Stimulated activated CD8-positive, alpha-beta memory T cell treated with anti-CD3 and anti-CD28 coated beads, Interleukin-15, amount 100 ng/mL, for 1 hour (primary cell): Measurements from ENCODE around the gene LEP.
"Not testable (repeated sequence)": the region's sequence is repeated elsewhere in the genome, so short reads cannot be mapped to it uniquely, and the experiment has no call there.

Experiments used
- DNase-seq: peaks from one replicate; pipeline ENCODE4 v3.0.0-alpha.2; 2020; ENCODE audit warnings: low read depth

LEP gene

GRCh38 chr7:128210590-128211570 lies 30.2 kb upstream of the LEP start:
- no peak for DNase-seq

GRCh38 chr7:128211626-128212025 lies 29.5 kb upstream of the LEP start:
- DNase-seq, result no peak

GRCh38 chr7:128214463-128214862 lies 26.6 kb upstream of the LEP start:
- DNase-seq, result no peak

- DNase-seq, result no peak
Measured at GRCh38 chr7:128215281-128215680, 25.8 kb upstream of the LEP start.

- no peak for DNase-seq
Measured at GRCh38 chr7:128215739-128216138, 25.3 kb upstream of the LEP start.

GRCh38 chr7:128217030-128217805 lies 23.9 kb upstream of the LEP start:
- no peak for DNase-seq

- DNase-seq, result no peak
Measured at GRCh38 chr7:128217967-128218652, 23.0 kb upstream of the LEP start.

GRCh38 chr7:128219636-128220035 lies 21.4 kb upstream of the LEP start:
- no peak for DNase-seq

GRCh38 chr7:128221929-128222403 lies 19.1 kb upstream of the LEP start:
- no peak for DNase-seq

- no peak for DNase-seq
Measured at GRCh38 chr7:128226132-128226980, 14.7 kb upstream of the LEP start.

- no peak for DNase-seq
Measured at GRCh38 chr7:128227271-128227670, 13.8 kb upstream of the LEP start.

- DNase-seq, result no peak
Measured at GRCh38 chr7:128231021-128231420, 10.1 kb upstream of the LEP start.

- no peak for DNase-seq
Measured at GRCh38 chr7:128231677-128232076, 9.4 kb upstream of the LEP start.

- no peak for DNase-seq
Measured at GRCh38 chr7:128233471-128233870, 7.6 kb upstream of the LEP start.

- no peak for DNase-seq
Measured at GRCh38 chr7:128234476-128235026, 6.5 kb upstream of the LEP start.

GRCh38 chr7:128235471-128235870 lies 5.6 kb upstream of the LEP start:
- DNase-seq, result no peak

GRCh38 chr7:128236924-128237586 lies 4.0 kb upstream of the LEP start:
- DNase-seq, result no peak

GRCh38 chr7:128239146-128239545 lies 1.9 kb upstream of the LEP start:
- not testable (repeated sequence) for DNase-seq

GRCh38 chr7:128242661-128243060 lies 1.6 kb downstream of the LEP start:
- no peak for DNase-seq

GRCh38 chr7:128243273-128243672 lies 2.2 kb downstream of the LEP start:
- DNase-seq, result no peak
